Measurements from ENCODE around the gene CCDC9B. TPM values are rescaled to one million over a fixed set of nuclear protein-coding genes. Genes with fewer than 3 reads are reported as not detected.
A peak's percentile ranks its signal among the peaks of the same experiment; 100 is the strongest.

The CCDC9B gene
- total and polyA plus RNA-seq, 8 donors = 18.3 to 72.3 (median 32.3) TPM

DNA sequence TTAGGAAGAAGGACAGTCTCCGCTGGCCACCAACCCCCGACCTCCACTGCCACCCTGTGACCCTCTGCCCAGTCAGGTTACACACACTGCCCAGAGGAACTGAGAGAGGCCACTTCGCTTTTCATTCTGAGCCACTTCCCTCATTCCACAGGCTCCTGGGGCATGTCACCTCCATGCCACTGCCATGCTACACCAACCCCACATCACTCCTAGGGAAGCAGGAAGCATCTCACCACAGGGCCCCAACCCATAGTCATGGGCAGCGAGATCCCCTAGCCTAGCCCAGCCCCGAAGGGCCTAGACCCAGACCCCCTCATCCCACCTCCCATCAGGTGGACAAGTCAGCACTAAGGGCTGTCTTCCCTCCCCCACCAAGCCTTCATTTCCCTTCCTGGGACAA is 34.4 kb downstream of the CCDC9B start:
- peak overlapping the region in 1 of 4 donors; percentile 35 for H3K4me3 ChIP-seq
- no peaks in the 10 kb centered on the region for H3K27me3 ChIP-seq

DNA sequence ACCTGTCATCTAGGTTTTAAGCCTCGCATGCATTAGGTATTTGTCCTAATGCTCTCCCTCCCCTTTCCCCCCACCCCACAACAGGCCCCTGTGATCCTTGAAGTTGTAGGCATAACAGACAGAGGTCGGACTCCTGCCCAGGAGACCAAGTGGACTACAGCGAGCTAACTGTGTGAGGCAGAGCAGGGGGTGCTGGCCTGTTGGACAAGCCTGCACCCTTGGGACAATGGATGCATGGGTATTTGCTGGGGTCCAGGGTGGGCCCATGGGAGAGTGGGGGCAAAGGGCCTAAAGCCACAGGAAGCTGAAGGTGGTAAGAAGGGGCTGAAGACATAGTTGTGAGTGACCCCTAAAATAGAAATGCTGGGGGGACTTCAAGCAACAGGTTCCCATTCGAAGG is 35.5 kb downstream of the CCDC9B start:
- Histone ChIP-seq H3K4me3 (no peak overlapping the region), H3K27ac (no peak overlapping the region), H3K4me1 (no peaks in the 10 kb centered on the region), H3K36me3 (no peaks in the 10 kb centered on the region), H3K27me3 (no peaks in the 10 kb centered on the region), H3K9me3 (no peaks in the 10 kb centered on the region)
- TF ChIP-seq CTCF (IDR thresholded peaks at IDR 0.05) = no peak
- WGBS, 2 donors = 82 to 96% methylated on average over 4 of the region's 4 CpGs
- intact Hi-C loops (cut with DNase I) = no loop called here
- no peak for FAIRE-seq
- no peak for ATAC-seq
- DNase-seq = peak in 1 of 6 donors; percentile 2

More for the DNA sequence above, 34.4 kb downstream of the CCDC9B start:
- intact Hi-C loops (cut with DNase I) = no loop called here
- no peak for DNase-seq
- Histone ChIP-seq H3K27ac (no peak overlapping the region), H3K9me3 (no peaks in the 10 kb centered on the region), H3K36me3 (no peaks in the 10 kb centered on the region), H3K4me1 (no peaks in the 10 kb centered on the region)
- no peak for TF ChIP-seq CTCF (IDR thresholded peaks at IDR 0.05)
- peak in 1 of 4 donors; percentile 20 for ATAC-seq
- no peak for FAIRE-seq
- 81 to 91% methylated on average over 5 of the region's 5 CpGs for WGBS, 2 donors

DNA sequence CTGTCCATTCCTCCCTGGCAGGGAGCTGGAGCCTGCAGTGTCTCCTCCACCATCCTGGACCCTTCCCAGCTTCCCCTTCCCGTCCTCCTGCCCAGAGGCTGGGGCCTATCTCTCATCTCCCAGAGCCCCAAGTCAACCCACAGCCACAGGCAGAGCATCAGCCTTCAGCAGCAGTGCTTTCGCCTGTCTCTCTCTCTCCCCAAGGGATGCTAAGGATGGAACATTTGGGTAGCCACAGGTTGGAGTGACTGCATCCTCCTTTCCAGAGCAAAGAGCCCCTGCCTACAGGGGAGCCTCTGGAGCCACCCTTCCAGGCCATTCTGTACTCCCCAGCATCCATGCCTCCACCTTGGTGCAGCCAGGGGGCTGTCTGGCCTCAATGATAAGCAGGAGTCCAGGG is 37.2 kb downstream of the CCDC9B start:
- 77 to 88% methylated on average over 2 of the region's 2 CpGs for WGBS, 2 donors
- Histone ChIP-seq H3K9me3 (no peaks in the 10 kb centered on the region), H3K4me3 (no peak overlapping the region), H3K4me1 (no peaks in the 10 kb centered on the region), H3K27me3 (no peaks in the 10 kb centered on the region), H3K27ac (no peak overlapping the region), H3K36me3 (no peaks in the 10 kb centered on the region)
- intact Hi-C loops (cut with DNase I) = no loop called here
- no peak for ATAC-seq
- DNase-seq = no peak
- no peak for FAIRE-seq
- no peak for TF ChIP-seq CTCF (IDR thresholded peaks at IDR 0.05)

GRCh38 chr15:40302981-40303380 is 37.8 kb downstream of the CCDC9B start:
- Histone ChIP-seq H3K4me3 (no peak overlapping the region), H3K4me1 (no peaks in the 10 kb centered on the region), H3K27ac (no peak overlapping the region), H3K36me3 (no peaks in the 10 kb centered on the region), H3K27me3 (no peaks in the 10 kb centered on the region), H3K9me3 (no peaks in the 10 kb centered on the region)
- WGBS, 2 donors = 56 to 65% methylated on average over 10 to 11 of the region's 11 CpGs
- intact Hi-C loops (cut with DNase I) = no loop called here
- no peak for TF ChIP-seq CTCF (IDR thresholded peaks at IDR 0.05)
- ATAC-seq (no peak), FAIRE-seq (no peak), DNase-seq (peak in 2 of 6 donors; percentile 21 to 40)

DNA sequence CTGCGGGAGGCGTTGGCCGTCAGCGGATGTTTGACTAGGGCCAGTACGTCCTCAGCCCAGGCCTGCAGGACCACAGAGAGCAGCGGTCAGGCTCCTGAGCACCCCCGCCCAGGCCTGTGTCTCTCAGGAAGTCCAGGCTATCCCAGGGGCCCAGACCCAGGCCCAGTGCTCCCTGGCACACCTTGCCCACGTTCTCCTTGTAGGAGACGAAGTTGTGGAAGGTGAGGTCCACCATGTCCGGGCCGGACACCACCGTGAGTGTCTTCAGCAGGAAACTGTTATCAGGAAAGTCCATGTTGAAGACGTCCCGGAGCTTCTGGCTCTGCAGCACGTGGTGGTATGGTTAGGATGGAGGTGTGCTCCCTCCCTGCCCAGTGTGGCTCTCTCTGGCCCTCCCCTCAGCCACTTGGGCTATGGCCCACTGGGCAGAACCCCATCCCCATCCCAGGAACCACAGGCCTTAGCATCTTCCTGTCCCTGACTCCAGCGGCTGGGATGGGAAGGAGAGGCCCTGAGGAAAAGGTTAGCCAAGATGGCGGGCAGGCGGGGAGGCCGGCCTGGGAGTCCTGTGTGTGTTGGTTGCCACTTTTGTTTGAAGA is 38.4 kb downstream of the CCDC9B start:
- DNase-seq (peak in 2 of 6 donors; percentile 16 to 49), ATAC-seq (no peak), FAIRE-seq (no peak)
- Histone ChIP-seq H3K9me3 (no peaks in the 10 kb centered on the region), H3K27me3 (no peaks in the 10 kb centered on the region), H3K4me3 (no peak overlapping the region), H3K27ac (no peak overlapping the region), H3K4me1 (no peaks in the 10 kb centered on the region), H3K36me3 (no peaks in the 10 kb centered on the region)
- 86 to 90% methylated on average over 19 of the region's 19 CpGs for WGBS, 2 donors
- intact Hi-C loops (cut with DNase I) = no loop called here
- no peak for TF ChIP-seq CTCF (IDR thresholded peaks at IDR 0.05)

Measured in pancreas (tissue), 10 donors.